Measurements from ENCODE around the gene DOC2B.

DNA sequence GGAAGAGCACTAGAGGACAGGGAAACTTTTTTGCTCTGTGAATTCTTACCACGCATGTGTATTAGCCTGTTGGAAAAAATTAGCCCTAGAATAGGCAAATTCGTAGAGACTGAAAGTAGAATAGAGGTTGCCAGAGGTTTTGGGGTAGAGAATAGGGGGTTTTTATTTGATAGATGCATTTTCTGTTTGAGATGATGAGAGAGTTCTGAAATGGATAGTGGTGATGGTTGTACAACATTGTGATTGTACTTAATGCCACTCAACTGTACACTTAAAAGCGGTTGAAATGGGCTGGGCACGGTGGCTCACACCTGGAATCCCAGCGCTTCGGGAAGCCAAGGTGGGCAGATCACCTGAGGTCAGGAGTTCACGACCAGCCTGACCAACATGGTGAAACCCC lies 8.0 kb upstream of the DOC2B start:
- TF ChIP-seq CTCF (optimal IDR thresholded peaks at IDR 0.05 in 1 of 3, IDR thresholded peaks at IDR 0.05 in 1 of 3, conservative IDR thresholded peaks at IDR 0.05 in 1 of 3; ENCODE audit: extremely low read depth in 1 of 3, insufficient read depth in 2 of 3, low read length in 3 of 3) = no peak
- TF ChIP-seq EZH2 (IDR thresholded peaks at IDR 0.05; ENCODE audit: low read length) = no peak
